SK-N-SH treated with all-trans-retinoic acid at 6 μM for 48 hours (cell line): ENCODE measurements around the gene LIMCH1.

Experiments used
- ATAC-seq: fragments of 200-7000 bp; cut with Tn5 transposase; 3 replicates; pipeline ENCODE4 v1.9.1; 2020; ENCODE audit warnings: mild to moderate bottlenecking, moderate library complexity
- ARNTL ChIP-seq: fragments of 450-650 bp; formaldehyde crosslinking; IDR thresholded peaks from 2 replicates; pipeline ENCODE4 v1.5.0; 2020; ENCODE audit warnings: low read depth, mild to moderate bottlenecking, moderate library complexity, borderline replicate concordance
- BACH2 ChIP-seq: fragments of 250-450 bp; sonication (Bioruptor Pico); IDR thresholded peaks from 2 replicates; pipeline ENCODE4 v1.9.0; 2021; ENCODE audit warnings: mild to moderate bottlenecking, borderline replicate concordance
- CREB5 ChIP-seq: fragments of 250-450 bp; sonication (Bioruptor Pico); IDR thresholded peaks from 2 replicates; pipeline ENCODE4 v1.5.1; 2020; ENCODE audit warnings: low read depth, mild to moderate bottlenecking, moderate library complexity
- CSDC2 ChIP-seq: fragments of 250-450 bp; sonication (Bioruptor Pico); IDR thresholded peaks from 2 replicates; pipeline ENCODE4 v1.5.0; 2020; ENCODE audit warnings: mild to moderate bottlenecking, moderate library complexity
- CSRNP3 ChIP-seq: fragments of 250-450 bp; sonication (Bioruptor Pico); IDR thresholded peaks from 2 replicates; pipeline ENCODE4 v1.5.1; 2021; ENCODE audit warnings: mild to moderate bottlenecking, moderate library complexity
- ESRRG ChIP-seq: fragments of 250-450 bp; sonication (Bioruptor Pico); IDR thresholded peaks from 2 replicates; pipeline ENCODE4 v1.6.1; 2021; ENCODE audit warnings: mild to moderate bottlenecking
- GLIS3 ChIP-seq: fragments of 250-450 bp; sonication (Bioruptor Pico); IDR thresholded peaks from 2 replicates; pipeline ENCODE4 v1.5.0; 2020; ENCODE audit warnings: mild to moderate bottlenecking, moderate library complexity
- ISL1 ChIP-seq: fragments of 250-450 bp; sonication (Bioruptor Pico); IDR thresholded peaks from 2 replicates; pipeline ENCODE4 v2.1.2; 2022; ENCODE audit warnings: mild to moderate bottlenecking, moderate library complexity
- OSR1 ChIP-seq: fragments of 250-450 bp; sonication (Bioruptor Pico); IDR thresholded peaks from 2 replicates; pipeline ENCODE4 v1.8.0; 2022; ENCODE audit warnings: moderate library complexity, mild to moderate bottlenecking, inconsistent platforms
- POU6F1 ChIP-seq: fragments of 250-450 bp; sonication (Bioruptor Pico); IDR thresholded peaks from 2 replicates; pipeline ENCODE4 v1.8.0; 2021; ENCODE audit warnings: low read depth, mild to moderate bottlenecking, moderate library complexity, borderline replicate concordance
- PPARA ChIP-seq: fragments of 250-450 bp; sonication (Bioruptor Pico); IDR thresholded peaks from 2 replicates; pipeline ENCODE4 v1.5.0; 2020; ENCODE audit warnings: mild to moderate bottlenecking, borderline replicate concordance
- RARB ChIP-seq: fragments of 250-450 bp; sonication (Bioruptor Pico); IDR thresholded peaks from 2 replicates; pipeline ENCODE4 v1.8.0; 2021; ENCODE audit warnings: mild to moderate bottlenecking, moderate library complexity
- SNAI2 ChIP-seq: fragments of 250-450 bp; sonication (Bioruptor Pico); IDR thresholded peaks from 2 replicates; pipeline ENCODE4 v1.5.0; 2020; ENCODE audit warnings: mild to moderate bottlenecking, moderate library complexity
- TCF4 ChIP-seq: fragments of 250-450 bp; sonication (Bioruptor Pico); IDR thresholded peaks from 2 replicates; pipeline ENCODE4 v1.8.0; 2021; ENCODE audit warnings: mild to moderate bottlenecking, moderate library complexity, borderline replicate concordance
- TOX ChIP-seq: fragments of 250-450 bp; sonication (Bioruptor Pico); IDR thresholded peaks from 2 replicates; pipeline ENCODE4 v1.8.0; 2021; ENCODE audit warnings: mild to moderate bottlenecking, moderate library complexity, borderline replicate concordance
- ZC3H10 ChIP-seq: fragments of 250-450 bp; sonication (Bioruptor Pico); IDR thresholded peaks from 2 replicates; pipeline ENCODE4 v1.5.1; 2021; ENCODE audit warnings: mild to moderate bottlenecking, moderate library complexity
- ZFP3 ChIP-seq: fragments of 250-450 bp; sonication (Bioruptor Pico); IDR thresholded peaks from 2 replicates; pipeline ENCODE4 v1.5.0; 2020; ENCODE audit warnings: mild to moderate bottlenecking, moderate library complexity
- ZFP30 ChIP-seq: fragments of 450-650 bp; formaldehyde crosslinking; IDR thresholded peaks from 2 replicates; pipeline ENCODE4 v1.5.0; 2022; ENCODE audit warnings: mild to moderate bottlenecking, moderate library complexity
- ZNF565 ChIP-seq: fragments of 450-650 bp; formaldehyde crosslinking; conservative IDR thresholded peaks from 2 replicates; pipeline ENCODE4 v1.5.0; 2020; ENCODE audit warnings: low read depth, mild to moderate bottlenecking, moderate library complexity
- ZNF70 ChIP-seq: fragments of 450-650 bp; formaldehyde crosslinking; IDR thresholded peaks from 2 replicates; pipeline ENCODE4 v1.5.0; 2020; ENCODE audit warnings: mild to moderate bottlenecking, moderate library complexity
- TF ChIP-seq, protein P1 (sequence below): fragments of 250-450 bp; sonication (Bioruptor Pico); IDR thresholded peaks from 2 replicates; pipeline ENCODE4 v1.8.0; 2020; ENCODE audit warnings: mild to moderate bottlenecking, moderate library complexity, borderline replicate concordance

The LIMCH1 gene

DNA sequence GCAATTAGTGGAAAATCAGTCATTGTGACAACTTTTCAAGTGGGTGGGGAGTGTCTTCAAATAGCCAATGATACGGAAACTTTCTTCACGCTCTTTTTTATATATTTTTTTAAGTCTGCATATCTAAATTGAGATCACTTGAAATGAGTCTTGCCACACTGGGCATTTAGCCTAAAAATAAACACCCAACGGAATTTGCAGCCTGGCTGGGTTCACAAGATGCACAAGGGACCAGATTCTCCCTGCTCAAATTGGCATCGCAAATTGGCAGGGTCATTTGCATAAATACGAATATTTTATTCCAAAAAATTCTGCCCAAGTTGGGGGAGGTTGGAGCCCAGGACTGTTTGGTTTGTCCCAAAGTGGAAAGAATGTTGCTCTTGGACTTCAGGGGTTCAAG lies 87.6 kb downstream of the LIMCH1 start:
- ATAC-seq, result no peak
- TF ChIP-seq, protein P1, sequence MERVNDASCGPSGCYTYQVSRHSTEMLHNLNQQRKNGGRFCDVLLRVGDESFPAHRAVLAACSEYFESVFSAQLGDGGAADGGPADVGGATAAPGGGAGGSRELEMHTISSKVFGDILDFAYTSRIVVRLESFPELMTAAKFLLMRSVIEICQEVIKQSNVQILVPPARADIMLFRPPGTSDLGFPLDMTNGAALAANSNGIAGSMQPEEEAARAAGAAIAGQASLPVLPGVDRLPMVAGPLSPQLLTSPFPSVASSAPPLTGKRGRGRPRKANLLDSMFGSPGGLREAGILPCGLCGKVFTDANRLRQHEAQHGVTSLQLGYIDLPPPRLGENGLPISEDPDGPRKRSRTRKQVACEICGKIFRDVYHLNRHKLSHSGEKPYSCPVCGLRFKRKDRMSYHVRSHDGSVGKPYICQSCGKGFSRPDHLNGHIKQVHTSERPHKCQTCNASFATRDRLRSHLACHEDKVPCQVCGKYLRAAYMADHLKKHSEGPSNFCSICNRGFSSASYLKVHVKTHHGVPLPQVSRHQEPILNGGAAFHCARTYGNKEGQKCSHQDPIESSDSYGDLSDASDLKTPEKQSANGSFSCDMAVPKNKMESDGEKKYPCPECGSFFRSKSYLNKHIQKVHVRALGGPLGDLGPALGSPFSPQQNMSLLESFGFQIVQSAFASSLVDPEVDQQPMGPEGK (CRISPR knock-in tag), result no peak
- TF ChIP-seq ARNTL (CRISPR knock-in tag), result no peak
- no peak for TF ChIP-seq SNAI2
- TF ChIP-seq ZC3H10, result no peak
- no peak for TF ChIP-seq OSR1 (CRISPR knock-in tag)
- TF ChIP-seq CSDC2 (CRISPR knock-in tag), result no peak
- TF ChIP-seq PPARA (CRISPR knock-in tag), result no peak
- no peak for TF ChIP-seq ESRRG (CRISPR knock-in tag)
- TF ChIP-seq ZNF565 (CRISPR knock-in tag), result no peak
- TF ChIP-seq ZFP3, result no peak
- TF ChIP-seq TCF4, result no peak
- TF ChIP-seq CREB5 (CRISPR knock-in tag), result no peak
- no peak for TF ChIP-seq ISL1 (CRISPR knock-in tag)
- no peak for TF ChIP-seq CSRNP3
- TF ChIP-seq ZFP30 (CRISPR knock-in tag), result no peak
- no peak for TF ChIP-seq TOX (CRISPR knock-in tag)
- TF ChIP-seq GLIS3 (CRISPR knock-in tag), result no peak
- no peak for TF ChIP-seq ZNF70

GRCh38 chr4:41628936-41629335 lies 91.0 kb downstream of the LIMCH1 start:
- no peak for ATAC-seq

More at GRCh38 chr4:41628936-41629335, 91.0 kb downstream of the LIMCH1 start:
- TF ChIP-seq ZNF70, result no peak
- no peak for TF ChIP-seq POU6F1 (CRISPR knock-in tag)
- TF ChIP-seq PPARA (CRISPR knock-in tag), result no peak
- TF ChIP-seq OSR1 (CRISPR knock-in tag), result no peak
- TF ChIP-seq RARB (CRISPR knock-in tag), result no peak
- no peak for TF ChIP-seq ZC3H10
- no peak for TF ChIP-seq CSDC2 (CRISPR knock-in tag)
- no peak for TF ChIP-seq ZFP30 (CRISPR knock-in tag)
- TF ChIP-seq ZFP3, result no peak
- TF ChIP-seq ARNTL (CRISPR knock-in tag), result no peak
- TF ChIP-seq ESRRG (CRISPR knock-in tag), result no peak
- TF ChIP-seq ISL1 (CRISPR knock-in tag), result no peak
- TF ChIP-seq GLIS3 (CRISPR knock-in tag), result no peak
- no peak for TF ChIP-seq SNAI2
- TF ChIP-seq BACH2 (CRISPR knock-in tag), result no peak
- TF ChIP-seq CSRNP3, result no peak
- no peak for TF ChIP-seq TOX (CRISPR knock-in tag)
- no peak for TF ChIP-seq CREB5 (CRISPR knock-in tag)
- TF ChIP-seq TCF4, result no peak
